Adrenal gland (tissue), 12 donors: Measurements from ENCODE around the gene TMEM192. TPM values are rescaled to one million over a fixed set of nuclear protein-coding genes. Genes with fewer than 3 reads are reported as not detected.
A peak's percentile ranks its signal among the peaks of the same experiment; 100 is the strongest.
"Not testable (repeated sequence)": the region's sequence is repeated elsewhere in the genome, so short reads cannot be mapped to it uniquely, and the experiment has no call there.

ENCODE experiments used
- DNase-seq, 7 donors: peaks; one replicate each; pipeline ENCODE4 v3.0.0-alpha.2; 2019 to 2020
- H3K27ac ChIP-seq, 5 donors: fragments of 200-600 bp; sonication (generic) in 4 of 5; 1 replicate in 3 of 5; 2 replicates in 2 of 5; pipeline versions ENCODE4 v1.5.1 to v1.8.0; 2016 to 2020; ENCODE audit warnings: mild to moderate bottlenecking in 1 of 5
- H3K27me3 ChIP-seq: fragments of 200-600 bp; 2 replicates; pipeline ENCODE4 v1.8.0; 2021
- H3K36me3 ChIP-seq, 2 donors: fragments of 200-600 bp; replicated peaks in 1 of 2; 1 replicate in 1 of 2; 2 replicates in 1 of 2; pipeline versions ENCODE4 v1.5.1 to v1.8.0; 2018 to 2022
- H3K4me1 ChIP-seq, 2 donors: fragments of 200-600 bp; replicated peaks in 1 of 2; 1 replicate in 1 of 2; 2 replicates in 1 of 2; pipeline versions ENCODE4 v1.5.1 to v1.8.0; 2018 to 2021
- H3K4me3 ChIP-seq, 4 donors: fragments of 200-600 bp; sonication (generic) in 3 of 4; one replicate each; pipeline ENCODE4 v1.5.1; 2016 to 2018
- H3K9me3 ChIP-seq, 3 donors: fragments of 200-600 bp; sonication (generic) in 1 of 3; replicated peaks in 1 of 3; 1 replicate in 2 of 3; 2 replicates in 1 of 3; pipeline versions ENCODE4 v1.5.1 to v1.8.0; 2016 to 2021
- CTCF ChIP-seq, 6 experiments: fragments of 450-650 bp in 4 of 6; fragments of 200-600 bp in 2 of 6; sonication (generic) in 1 of 6; IDR thresholded peaks; 1 replicate in 5 of 6; 2 replicates in 1 of 6; pipeline versions ENCODE4 v1.5.1 to v1.8.0; 2016 to 2021; ENCODE audit warnings: antibody characterized with exemption in 6 of 6, mild to moderate bottlenecking in 2 of 6, moderate library complexity in 1 of 6
- POLR2A ChIP-seq, 2 donors: fragments of 450-650 bp; IDR thresholded peaks; one replicate each; pipeline ENCODE4 v1.6.1; 2017; ENCODE audit warnings: antibody characterized with exemption in 2 of 2, mild to moderate bottlenecking in 2 of 2, moderate library complexity in 1 of 2
- WGBS, 4 donors: extraction: QIAGEN DNeasy Blood & Tissue Kit in 2 of 4; methylation state at CpG; one replicate each; pipeline versions ENCODE4 v1.1.5 to v1.1.7; 2013 to 2017; 5-methylcytosine and 5-hydroxymethylcytosine counted together
- intact Hi-C, 2 donors: fragments of 100-400 bp; cut with DNase I; formaldehyde crosslinking; loops; one replicate each; pipeline versions ENCODE4 v1.14.1 to v1.15.0; 2022 to 2023
- polyA plus RNA-seq, 3 donors: library from polyadenylated mRNA; stranded (reverse); fragments of 200-250 nt in 2 of 3; fragments of 350-450 nt in 1 of 3; fragmentation: Illumina TruSeq in 1 of 3; extraction: RNeasy Lipid Tissue Mini Kit (QIAGEN cat#74804) in 1 of 3; gene quantifications; one replicate each; pipeline ENCODE4 v1.2.3, GENCODE V29; 2013 to 2014
- total RNA-seq, 9 donors: library from RNA; depleted of rRNA in 4 of 9; stranded (reverse); fragments of >200 nt in 4 of 9; fragments of 120-200 nt in 1 of 9; fragmentation: NEBNext Ultra II Directional in 1 of 9; extraction: Animal tissue kit (Norgen Biotek cat#: 25700) in 1 of 9; gene quantifications; one replicate each; pipeline versions ENCODE4 v1.1.0 to v1.2.4, GENCODE V29; 2013 to 2023
- donor health status: healthy with polysubstance abuse.
- donor health status: Bipolar disorder and iron deficiency.
- donor health status: DM: yes; HTN: yes; CAD: no.
- donor health status: DM: no; HTN: no; CAD: no.
- donor health status: DM: no; HTN: no; CAD: no.
- donor health status: DM: yes; HTN: yes; CAD: no.

TMEM192 gene
- total and polyA plus RNA-seq, 12 donors = 4.3 to 36.6 (median 22.1) TPM

- Histone ChIP-seq H3K36me3 (peaks cover 0 to 17% of the 10 kb centered on the region in 2 donors), H3K27me3 (no peaks in the 10 kb centered on the region), H3K27ac (no peak overlapping the region), H3K9me3 (no peaks in the 10 kb centered on the region), H3K4me3 (no peak overlapping the region), H3K4me1 (no peaks in the 10 kb centered on the region)
- intact Hi-C loops = no loop called here
- no peak for TF ChIP-seq POLR2A (IDR thresholded peaks at IDR 0.05)
- TF ChIP-seq CTCF (IDR thresholded peaks at IDR 0.05) = no peak
- 93 to 97% (median 96%) methylated on average over 5 of the region's 5 CpGs for WGBS, 4 donors
- no peak for DNase-seq
These were observed 35.6 kb downstream of the TMEM192 start for GRCh38 chr4:165077034-165077578.

GRCh38 chr4:165073346-165073745 is 39.3 kb downstream of the TMEM192 start:
- H3K4me3 ChIP-seq, H3K4me1 ChIP-seq, H3K27me3 ChIP-seq, H3K27ac ChIP-seq, H3K9me3 ChIP-seq, intact Hi-C loops: not testable (repeated sequence)
- DNase-seq = peak in 1 of 7 donors; percentile 17
- peaks cover 0 to 11% of the 10 kb centered on the region in 2 donors for H3K36me3 ChIP-seq
- 60 to 72% (median 69%) methylated on average over 8 to 11 of the region's 11 CpGs for WGBS, 4 donors

GRCh38 chr4:165070560-165070959 is 42.1 kb downstream of the TMEM192 start:
- TF ChIP-seq POLR2A (IDR thresholded peaks at IDR 0.05) (no peak), CTCF (IDR thresholded peaks at IDR 0.05) (no peak)
- no peak for DNase-seq
- Histone ChIP-seq H3K4me3 (no peak overlapping the region), H3K36me3 (no peaks in the 10 kb centered on the region), H3K4me1 (no peaks in the 10 kb centered on the region), H3K27ac (no peak overlapping the region), H3K27me3 (no peaks in the 10 kb centered on the region), H3K9me3 (no peaks in the 10 kb centered on the region)
- WGBS, 4 donors = 55 to 74% (median 64%) methylated on average over 1 of the region's 1 CpG
- intact Hi-C loops = no loop called here

GRCh38 chr4:165060938-165061337 is 51.7 kb downstream of the TMEM192 start:
- Histone ChIP-seq H3K27me3 (no peaks in the 10 kb centered on the region), H3K27ac (no peak overlapping the region), H3K9me3 (no peaks in the 10 kb centered on the region), H3K36me3 (no peaks in the 10 kb centered on the region), H3K4me1 (no peaks in the 10 kb centered on the region), H3K4me3 (no peak overlapping the region)
- intact Hi-C loops = no loop called here
- 41 to 50% (median 41%) methylated on average over 1 of the region's 1 CpG for WGBS, 4 donors
- DNase-seq = no peak
- TF ChIP-seq CTCF (IDR thresholded peaks at IDR 0.05) (no peak), POLR2A (IDR thresholded peaks at IDR 0.05) (no peak)

- no peaks in the 10 kb centered on the region for H3K27me3 ChIP-seq
- H3K4me1 ChIP-seq = no peaks in the 10 kb centered on the region
- no peak overlapping the region for H3K4me3 ChIP-seq
- intact Hi-C loops = no loop called here
- 72 to 86% (median 81%) methylated on average over 4 of the region's 4 CpGs for WGBS, 4 donors
- no peak for DNase-seq
- no peaks in the 10 kb centered on the region for H3K9me3 ChIP-seq
- H3K36me3 ChIP-seq = no peaks in the 10 kb centered on the region
- TF ChIP-seq POLR2A (IDR thresholded peaks at IDR 0.05) (no peak), CTCF (IDR thresholded peaks at IDR 0.05) (no peak)
- no peak overlapping the region for H3K27ac ChIP-seq
These were observed 53.3 kb downstream of the TMEM192 start for GRCh38 chr4:165059386-165059785.
